Astrocyte (in vitro differentiated cells and primary cell): ENCODE results near the gene SNRPA. TPM values are rescaled to one million over a fixed set of nuclear protein-coding genes. Genes with fewer than 3 reads are reported as not detected.

Source experiments
- DNase-seq: peaks from one replicate; pipeline ENCODE4 v3.0.0-alpha.2; 2010; ENCODE audit warnings: low read depth
- FAIRE-seq: peaks from 2 replicates; lab custom pipeline; 2011; peaks lifted over from hg19 to GRCh38; lab: Jason Lieb, UNC
- H2AFZ ChIP-seq: 2 replicates; pipeline ENCODE4 v1.6.0; 2012; ENCODE audit warnings: low read depth, low read length, inconsistent platforms
- H3K27ac ChIP-seq: 2 replicates; pipeline ENCODE4 v1.5.1; 2011; ENCODE audit warnings: low read depth, low read length, inconsistent platforms
- H3K27me3 ChIP-seq: 2 replicates; pipeline ENCODE4 v1.6.0; 2011; ENCODE audit warnings: low read length, inconsistent platforms; ENCODE audit not compliant: insufficient read depth
- H3K36me3 ChIP-seq: 2 replicates; pipeline ENCODE4 v1.5.1; 2011; ENCODE audit warnings: low read length, inconsistent platforms; ENCODE audit not compliant: insufficient read depth
- H3K4me1 ChIP-seq: 2 replicates; pipeline ENCODE4 v1.5.1; 2011; ENCODE audit warnings: low read length, inconsistent platforms; ENCODE audit not compliant: insufficient read depth
- H3K4me2 ChIP-seq: 2 replicates; pipeline ENCODE4 v1.6.0; 2012; ENCODE audit warnings: low read length, inconsistent platforms
- H3K4me3 ChIP-seq: 2 replicates; pipeline ENCODE4 v1.5.1; 2011; ENCODE audit warnings: low read depth, mild to moderate bottlenecking, low read length, inconsistent platforms; ENCODE audit not compliant: insufficient read depth
- H3K79me2 ChIP-seq: 2 replicates; pipeline ENCODE4 v1.6.0; 2012; ENCODE audit warnings: mild to moderate bottlenecking, low read length, inconsistent platforms; ENCODE audit not compliant: insufficient read depth
- H3K9ac ChIP-seq: 2 replicates; pipeline ENCODE4 v1.6.0; 2012; ENCODE audit warnings: mild to moderate bottlenecking, low read length, inconsistent platforms
- H3K9me3 ChIP-seq: 2 replicates; pipeline ENCODE4 v1.5.1; 2012; ENCODE audit warnings: low read depth, mild to moderate bottlenecking, low read length, inconsistent platforms; ENCODE audit not compliant: insufficient read depth
- H4K20me1 ChIP-seq: 2 replicates; pipeline ENCODE4 v1.6.0; 2012; ENCODE audit warnings: low read length, inconsistent platforms; ENCODE audit not compliant: insufficient read depth
- H3K27ac Mint-ChIP-seq: one replicate; pipeline ENCODE4 v1.8.0; 2021; ENCODE audit warnings: mild to moderate bottlenecking, mixed read lengths; ENCODE audit not compliant: unreplicated experiment
- H3K27me3 Mint-ChIP-seq: one replicate; pipeline ENCODE4 v1.8.0; 2021; ENCODE audit warnings: low read depth, mixed read lengths; ENCODE audit not compliant: unreplicated experiment
- H3K36me3 Mint-ChIP-seq: one replicate; pipeline ENCODE4 v1.8.0; 2021; ENCODE audit warnings: low read depth, mixed read lengths; ENCODE audit not compliant: unreplicated experiment
- H3K4me1 Mint-ChIP-seq: one replicate; pipeline ENCODE4 v1.8.0; 2021; ENCODE audit warnings: low read depth, mixed read lengths; ENCODE audit not compliant: unreplicated experiment
- H3K4me3 Mint-ChIP-seq: one replicate; pipeline ENCODE4 v1.8.0; 2021; ENCODE audit warnings: mild to moderate bottlenecking, moderate library complexity, mixed read lengths; ENCODE audit not compliant: unreplicated experiment
- H3K9me3 Mint-ChIP-seq: one replicate; pipeline ENCODE4 v1.8.0; 2021; ENCODE audit warnings: mild to moderate bottlenecking, mixed read lengths; ENCODE audit not compliant: unreplicated experiment
- CTCF ChIP-seq: IDR thresholded peaks from 2 replicates; pipeline ENCODE4 v1.5.1; 2011; ENCODE audit warnings: low read depth, mild to moderate bottlenecking, inconsistent platforms, low read length, moderate library complexity; ENCODE audit not compliant: insufficient read depth
- EZH2 ChIP-seq: IDR thresholded peaks from 2 replicates; pipeline ENCODE4 v1.6.1; 2012; ENCODE audit warnings: mild to moderate bottlenecking, low read length, inconsistent platforms; ENCODE audit not compliant: insufficient read depth
- total RNA-seq: library from RNA; stranded (reverse); gene quantifications from 2 replicates; pipeline ENCODE4 v1.2.1, GENCODE V29; 2021

Gene SNRPA
- total RNA-seq, 1 donor from 2014 or later: 67.0 TPM

GRCh38 chr19:40791996-40792395 is 41.0 kb downstream of the SNRPA start:
- H3K4me3 Mint-ChIP-seq: no peak overlapping the region
- H3K27ac ChIP-seq: no peak overlapping the region

GRCh38 chr19:40797166-40797962 is 46.4 kb downstream of the SNRPA start:
- peak overlapping the region; percentile 87 for H2AFZ ChIP-seq
- peaks cover 15% of the 10 kb centered on the region for H3K4me1 Mint-ChIP-seq
- H3K79me2 ChIP-seq: peaks cover 30% of the 10 kb centered on the region
- no peaks in the 10 kb centered on the region for H3K27me3 ChIP-seq
- H3K4me3 Mint-ChIP-seq: peak overlapping the region; percentile 40
- H3K4me2 ChIP-seq: peak overlapping the region; percentile 83
- H3K27ac Mint-ChIP-seq: no peak overlapping the region
- H3K4me1 ChIP-seq: peaks cover 24% of the 10 kb centered on the region
- FAIRE-seq (no peak), DNase-seq (no peak)
- H3K36me3 Mint-ChIP-seq: no peaks in the 10 kb centered on the region
- H3K4me3 ChIP-seq: no peak overlapping the region
- no peaks in the 10 kb centered on the region for H3K27me3 Mint-ChIP-seq
- H3K9me3 Mint-ChIP-seq: no peaks in the 10 kb centered on the region
- no peaks in the 10 kb centered on the region for H3K9me3 ChIP-seq
- H4K20me1 ChIP-seq: peaks cover 27% of the 10 kb centered on the region
- peak overlapping the region; percentile 73 for H3K9ac ChIP-seq
- TF ChIP-seq CTCF: no peak
- no peak for TF ChIP-seq EZH2
- no peaks in the 10 kb centered on the region for H3K36me3 ChIP-seq
- no peak overlapping the region for H3K27ac ChIP-seq

More at GRCh38 chr19:40791996-40792395, 41.0 kb downstream of the SNRPA start:
- DNase-seq (no peak), FAIRE-seq (no peak)
- no peaks in the 10 kb centered on the region for H3K9me3 Mint-ChIP-seq
- H3K36me3 Mint-ChIP-seq: peaks cover 15% of the 10 kb centered on the region
- no peaks in the 10 kb centered on the region for H3K27me3 Mint-ChIP-seq
- Histone ChIP-seq H3K9me3 (no peaks in the 10 kb centered on the region), H3K4me2 (no peak overlapping the region), H3K27me3 (no peaks in the 10 kb centered on the region), H3K4me1 (no peaks in the 10 kb centered on the region), H2AFZ (no peak overlapping the region), H3K9ac (no peak overlapping the region), H4K20me1 (no peaks in the 10 kb centered on the region), H3K79me2 (no peaks in the 10 kb centered on the region), H3K4me3 (no peak overlapping the region), H3K36me3 (no peaks in the 10 kb centered on the region)
- no peaks in the 10 kb centered on the region for H3K4me1 Mint-ChIP-seq
- TF ChIP-seq EZH2 (no peak), CTCF (no peak)
- H3K27ac Mint-ChIP-seq: no peak overlapping the region
